OCI-LY7 (cell line): ENCODE measurements around the gene OSTC.

ENCODE experiments used
- CTCF ChIP-seq: fragments of 200-600 bp; sonication (generic); conservative IDR thresholded peaks from 2 replicates; pipeline ENCODE4 v1.5.1; 2014; ENCODE audit warnings: mild to moderate bottlenecking, antibody characterized with exemption, low read length, moderate library complexity, mixed read lengths
- EZH2phosphoT487 ChIP-seq: fragments of 200-600 bp; sonication (generic); IDR thresholded peaks from 2 replicates; pipeline ENCODE4 v1.6.1; 2018; ENCODE audit warnings: low read depth, borderline replicate concordance, mild to moderate bottlenecking, mixed run types, antibody characterized with exemption, low read length, moderate library complexity, mixed read lengths

GRCh38 chr4:108693819-108694218, 43.4 kb downstream of the OSTC start:
- TF ChIP-seq CTCF, result no peak
- no peak for TF ChIP-seq EZH2phosphoT487
